Testis (tissue), 2 donors: ENCODE measurements around the gene CAPZB.

Experiments used
- POLR2A ChIP-seq: fragments of 450-650 bp; IDR thresholded peaks from one replicate; pipeline ENCODE4 v1.6.1; 2017; ENCODE audit warnings: antibody characterized with exemption, mild to moderate bottlenecking, moderate library complexity
- TF ChIP-seq, protein P1 (sequence below), 3 experiments: fragments of 450-650 bp in 2 of 3; fragments of 200-600 bp in 1 of 3; sonication (generic) in 1 of 3; IDR thresholded peaks; one replicate each; pipeline ENCODE4 v1.5.1; 2016 to 2019; ENCODE audit warnings: antibody characterized with exemption in 3 of 3, mild to moderate bottlenecking in 2 of 3, moderate library complexity in 1 of 3

DNA sequence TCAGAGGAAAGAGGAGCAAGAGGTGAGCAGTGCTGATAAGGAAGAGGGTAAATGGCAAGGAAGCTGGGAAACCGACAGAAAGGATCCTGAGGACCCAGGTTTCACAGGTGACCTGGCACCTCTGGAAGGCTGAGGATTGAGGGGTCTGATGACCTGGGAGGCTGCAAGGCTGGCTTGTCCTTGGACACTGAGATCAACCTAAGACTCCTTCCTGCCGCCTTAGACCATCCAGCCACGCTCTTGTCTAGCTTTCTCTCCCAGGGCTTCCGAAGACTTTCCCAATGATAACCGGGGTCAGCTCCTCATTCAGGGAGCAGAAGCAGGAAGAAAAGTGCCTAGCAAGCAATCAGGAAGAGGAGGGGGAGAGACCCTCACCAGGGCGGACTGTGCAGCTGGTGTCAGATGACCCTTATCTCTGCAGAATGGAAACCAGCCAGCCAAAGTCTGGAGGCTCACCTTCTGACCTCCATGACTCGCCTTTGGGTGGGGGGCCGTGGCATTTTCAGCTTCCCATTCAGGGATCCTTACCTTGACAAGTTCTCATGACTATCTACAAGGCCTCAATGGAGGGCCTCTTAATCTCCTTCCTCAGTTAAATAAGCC is 77.7 kb downstream of the CAPZB start:
- TF ChIP-seq, protein P1, sequence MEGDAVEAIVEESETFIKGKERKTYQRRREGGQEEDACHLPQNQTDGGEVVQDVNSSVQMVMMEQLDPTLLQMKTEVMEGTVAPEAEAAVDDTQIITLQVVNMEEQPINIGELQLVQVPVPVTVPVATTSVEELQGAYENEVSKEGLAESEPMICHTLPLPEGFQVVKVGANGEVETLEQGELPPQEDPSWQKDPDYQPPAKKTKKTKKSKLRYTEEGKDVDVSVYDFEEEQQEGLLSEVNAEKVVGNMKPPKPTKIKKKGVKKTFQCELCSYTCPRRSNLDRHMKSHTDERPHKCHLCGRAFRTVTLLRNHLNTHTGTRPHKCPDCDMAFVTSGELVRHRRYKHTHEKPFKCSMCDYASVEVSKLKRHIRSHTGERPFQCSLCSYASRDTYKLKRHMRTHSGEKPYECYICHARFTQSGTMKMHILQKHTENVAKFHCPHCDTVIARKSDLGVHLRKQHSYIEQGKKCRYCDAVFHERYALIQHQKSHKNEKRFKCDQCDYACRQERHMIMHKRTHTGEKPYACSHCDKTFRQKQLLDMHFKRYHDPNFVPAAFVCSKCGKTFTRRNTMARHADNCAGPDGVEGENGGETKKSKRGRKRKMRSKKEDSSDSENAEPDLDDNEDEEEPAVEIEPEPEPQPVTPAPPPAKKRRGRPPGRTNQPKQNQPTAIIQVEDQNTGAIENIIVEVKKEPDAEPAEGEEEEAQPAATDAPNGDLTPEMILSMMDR (IDR thresholded peaks at IDR 0.05) = no peak
- no peak for TF ChIP-seq POLR2A
